ELF-1 (cell line): ENCODE results near the gene SNX10.
A peak's percentile ranks its signal among the peaks of the same experiment; 100 is the strongest.

ENCODE experiments used
- DNase-seq: peaks from one replicate; pipeline ENCODE4 v3.0.0-alpha.2; 2016; ENCODE audit warnings: low read depth, low spot score

SNX10 gene

GRCh38 chr7:26404189-26404996 is 112.7 kb downstream of the SNX10 start:
- DNase-seq = no peak

- DNase-seq = no peak
Measured at GRCh38 chr7:26406433-26406832, 114.8 kb downstream of the SNX10 start.

- no peak for DNase-seq
Measured at GRCh38 chr7:26409661-26410547, 118.2 kb downstream of the SNX10 start.

GRCh38 chr7:26413007-26413691 is 121.5 kb downstream of the SNX10 start:
- DNase-seq = peak; percentile 67

- DNase-seq = no peak
Measured at GRCh38 chr7:26416004-26416403, 124.3 kb downstream of the SNX10 start.

GRCh38 chr7:26417911-26418413 is 126.3 kb downstream of the SNX10 start:
- DNase-seq = peak; percentile 53

GRCh38 chr7:26419198-26419597 is 127.5 kb downstream of the SNX10 start:
- DNase-seq = no peak

- no peak for DNase-seq
Measured at GRCh38 chr7:26420422-26421019, 128.9 kb downstream of the SNX10 start.

GRCh38 chr7:26422761-26423160 is 131.1 kb downstream of the SNX10 start:
- no peak for DNase-seq

GRCh38 chr7:26423436-26423835 is 131.8 kb downstream of the SNX10 start:
- no peak for DNase-seq
